Mesendoderm (in vitro differentiated cells): ENCODE data around the gene CNKSR2.
"Not testable (repeated sequence)": the region's sequence is repeated elsewhere in the genome, so short reads cannot be mapped to it uniquely, and the experiment has no call there.

Source experiments
- DNase-seq: peaks from one replicate; pipeline ENCODE4 v3.0.0; 2013
- H2AK5ac ChIP-seq: 2 replicates; pipeline ENCODE4 v1.6.1; 2013; ENCODE audit warnings: low read length, inconsistent platforms
- H2BK120ac ChIP-seq: 2 replicates; pipeline ENCODE4 v1.6.1; 2013; ENCODE audit warnings: low read depth, mild to moderate bottlenecking, low read length, moderate library complexity, mixed read lengths
- H2BK15ac ChIP-seq: replicated peaks from 2 replicates; pipeline ENCODE4 v1.6.1; 2013; ENCODE audit warnings: low read depth, mild to moderate bottlenecking, moderate library complexity
- H2BK5ac ChIP-seq: 2 replicates; pipeline ENCODE4 v1.6.1; 2013; ENCODE audit warnings: low read length, inconsistent platforms
- H3K18ac ChIP-seq: 2 replicates; pipeline ENCODE4 v1.6.1; 2013; ENCODE audit warnings: mild to moderate bottlenecking, low read length, mixed read lengths
- H3K23ac ChIP-seq: one replicate; pipeline ENCODE4 v1.6.1; 2013; ENCODE audit warnings: low read length
- H3K27ac ChIP-seq: 2 replicates; pipeline ENCODE4 v1.5.1; 2013; ENCODE audit warnings: low read depth, mild to moderate bottlenecking, inconsistent platforms, low read length, moderate library complexity
- H3K27me3 ChIP-seq: 2 replicates; pipeline ENCODE4 v1.6.1; 2013; ENCODE audit warnings: low read length, control low read depth, mild to moderate bottlenecking, inconsistent platforms; ENCODE audit not compliant: insufficient read depth, poor library complexity
- H3K36me3 ChIP-seq: 2 replicates; pipeline ENCODE4 v1.6.1; 2013; ENCODE audit warnings: low read length, inconsistent platforms; ENCODE audit not compliant: control insufficient read depth, insufficient read depth
- H3K4ac ChIP-seq: one replicate; pipeline ENCODE4 v1.6.1; 2013; ENCODE audit warnings: low read depth, mild to moderate bottlenecking, low read length, moderate library complexity
- H3K4me1 ChIP-seq: 2 replicates; pipeline ENCODE4 v1.6.1; 2013; ENCODE audit warnings: low read depth, low read length, inconsistent platforms; ENCODE audit not compliant: control insufficient read depth
- H3K4me2 ChIP-seq: 2 replicates; pipeline ENCODE4 v1.6.1; 2013; ENCODE audit warnings: low read length
- H3K4me3 ChIP-seq: 2 replicates; pipeline ENCODE4 v1.5.1; 2013; ENCODE audit warnings: mild to moderate bottlenecking, low read length
- H3K56ac ChIP-seq: one replicate; pipeline ENCODE4 v1.6.1; 2013; ENCODE audit warnings: low read length
- H3K79me1 ChIP-seq: 2 replicates; pipeline ENCODE4 v1.6.1; 2013; ENCODE audit warnings: low read length, inconsistent platforms
- H3K79me2 ChIP-seq: 2 replicates; pipeline ENCODE4 v1.6.1; 2013; ENCODE audit warnings: mild to moderate bottlenecking, low read length; ENCODE audit not compliant: control insufficient read depth, insufficient read depth
- H3K9ac ChIP-seq: 2 replicates; pipeline ENCODE4 v1.6.1; 2013; ENCODE audit warnings: low read length, inconsistent platforms
- H4K5ac ChIP-seq: one replicate; pipeline ENCODE4 v1.6.1; 2013; ENCODE audit warnings: low read length
- H4K8ac ChIP-seq: one replicate; pipeline ENCODE4 v1.6.1; 2013; ENCODE audit warnings: low read depth, mild to moderate bottlenecking, control low read depth, low read length, moderate library complexity
- WGBS: extraction: QIAGEN DNeasy Blood & Tissue Kit; methylation state at CpG from one replicate; pipeline ENCODE4 v1.1.7; 2013; ENCODE audit warnings: low lambda C conversion rate, missing lambda C conversion rate; ENCODE audit not compliant: insufficient coverage; ENCODE audit errors: extremely low coverage; 5-methylcytosine and 5-hydroxymethylcytosine counted together

Gene CNKSR2

DNA sequence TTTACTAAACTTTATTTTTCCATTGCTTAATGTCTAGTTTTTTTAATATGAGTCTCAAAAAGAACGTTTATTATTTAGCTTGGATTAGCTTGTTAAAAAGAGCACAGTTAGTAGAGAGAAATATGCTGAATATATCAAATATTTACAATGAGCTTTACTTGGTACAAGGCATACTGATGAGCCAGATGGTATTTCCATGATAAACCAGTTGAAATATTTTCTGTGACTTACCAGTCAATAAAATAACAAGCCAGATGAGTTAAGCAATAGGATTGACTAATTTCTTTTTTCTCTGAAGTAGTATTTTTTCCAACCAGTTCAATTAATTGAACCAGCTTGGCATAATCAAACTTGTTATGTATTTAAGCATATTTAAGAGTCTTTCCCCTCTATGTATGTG lies 149.8 kb downstream of the CNKSR2 start:
- no peak overlapping the region for H4K5ac ChIP-seq
- H4K8ac ChIP-seq = no peak overlapping the region
- no peak for DNase-seq

DNA sequence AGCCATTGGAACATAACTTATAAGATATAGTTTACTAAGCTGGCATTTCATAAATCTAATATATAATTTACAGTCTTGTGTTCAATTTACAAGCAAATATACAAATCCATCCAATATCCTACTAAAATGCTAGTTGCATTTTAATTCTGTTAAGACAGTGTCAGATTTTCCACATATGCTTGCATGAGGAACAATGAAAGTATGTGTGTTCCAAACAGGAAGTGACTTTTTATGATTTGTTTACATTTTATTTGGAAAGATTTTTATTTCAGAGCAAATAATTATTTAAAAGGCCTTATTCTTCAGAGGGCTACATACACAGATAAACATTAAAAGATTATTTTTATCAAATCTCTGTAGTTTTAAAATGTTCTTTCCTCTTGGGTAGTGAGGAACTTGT lies 153.9 kb downstream of the CNKSR2 start:
- Histone ChIP-seq H3K79me1 (no peaks in the 10 kb centered on the region), H2BK5ac (no peak overlapping the region), H3K4me1 (no peaks in the 10 kb centered on the region), H3K23ac (no peak overlapping the region), H3K27ac (no peak overlapping the region), H3K18ac (no peak overlapping the region), H3K4me3 (no peak overlapping the region), H3K36me3 (no peaks in the 10 kb centered on the region), H4K8ac (no peak overlapping the region), H3K4me2 (no peak overlapping the region), H3K79me2 (no peaks in the 10 kb centered on the region), H2BK15ac (no peak overlapping the region), H4K5ac (no peak overlapping the region), H3K4ac (no peak overlapping the region), H3K27me3 (no peaks in the 10 kb centered on the region), H2BK120ac (no peak overlapping the region), H3K9ac (no peak overlapping the region), H3K56ac (no peak overlapping the region), H2AK5ac (no peak overlapping the region)
- no peak for DNase-seq

More for the DNA sequence above, 149.8 kb downstream of the CNKSR2 start:
- H3K27ac ChIP-seq = no peak overlapping the region
- no peak overlapping the region for H2BK120ac ChIP-seq
- no peak overlapping the region for H3K4ac ChIP-seq
- no peak overlapping the region for H3K56ac ChIP-seq
- no peak overlapping the region for H2BK15ac ChIP-seq
- no peaks in the 10 kb centered on the region for H3K27me3 ChIP-seq
- H3K79me2 ChIP-seq = no peaks in the 10 kb centered on the region
- no peak overlapping the region for H3K4me2 ChIP-seq
- no CpG with 5 or more reads among the region's 1 CpG for WGBS
- no peak overlapping the region for H2BK5ac ChIP-seq
- H3K79me1 ChIP-seq = no peaks in the 10 kb centered on the region
- H3K4me1 ChIP-seq = no peaks in the 10 kb centered on the region
- no peak overlapping the region for H3K9ac ChIP-seq
- no peak overlapping the region for H2AK5ac ChIP-seq
- H3K4me3 ChIP-seq = no peak overlapping the region
- no peak overlapping the region for H3K23ac ChIP-seq
- no peaks in the 10 kb centered on the region for H3K36me3 ChIP-seq
- no peak overlapping the region for H3K18ac ChIP-seq

DNA sequence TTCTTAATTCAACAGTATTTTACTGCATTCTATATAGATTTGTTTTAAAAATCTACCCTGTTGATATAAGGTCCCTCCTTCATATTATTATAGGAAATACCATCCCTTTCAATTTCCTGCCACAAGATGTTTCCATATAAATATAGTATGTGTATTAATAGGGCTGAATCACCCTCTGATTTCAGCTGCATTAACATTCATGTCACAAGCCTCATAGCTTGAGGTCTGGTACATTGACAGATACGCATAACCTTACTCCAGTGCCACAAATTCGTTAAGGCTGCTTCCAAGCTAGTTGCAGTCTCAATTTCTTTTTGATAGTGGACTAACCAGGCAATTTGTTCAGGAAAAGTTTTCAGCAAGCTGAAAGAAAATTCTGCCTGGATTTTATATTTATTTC lies 155.6 kb downstream of the CNKSR2 start:
- no peak overlapping the region for H2BK15ac ChIP-seq
- WGBS = no CpG with 5 or more reads among the region's 2 CpGs
- no peak overlapping the region for H4K8ac ChIP-seq
- H3K27ac ChIP-seq = no peak overlapping the region
- no peaks in the 10 kb centered on the region for H3K4me1 ChIP-seq
- no peaks in the 10 kb centered on the region for H3K36me3 ChIP-seq
- no peak overlapping the region for H3K18ac ChIP-seq
- H3K23ac ChIP-seq = no peak overlapping the region
- H3K79me1 ChIP-seq = no peaks in the 10 kb centered on the region
- H3K56ac ChIP-seq = no peak overlapping the region
- H3K27me3 ChIP-seq = no peaks in the 10 kb centered on the region
- no peak overlapping the region for H2AK5ac ChIP-seq
- no peak overlapping the region for H3K4ac ChIP-seq
- H2BK120ac ChIP-seq = no peak overlapping the region
- DNase-seq = no peak
- H3K4me3 ChIP-seq = no peak overlapping the region
- H4K5ac ChIP-seq = no peak overlapping the region
- no peak overlapping the region for H3K4me2 ChIP-seq
- no peak overlapping the region for H2BK5ac ChIP-seq
- H3K79me2 ChIP-seq = no peaks in the 10 kb centered on the region
- no peak overlapping the region for H3K9ac ChIP-seq

DNA sequence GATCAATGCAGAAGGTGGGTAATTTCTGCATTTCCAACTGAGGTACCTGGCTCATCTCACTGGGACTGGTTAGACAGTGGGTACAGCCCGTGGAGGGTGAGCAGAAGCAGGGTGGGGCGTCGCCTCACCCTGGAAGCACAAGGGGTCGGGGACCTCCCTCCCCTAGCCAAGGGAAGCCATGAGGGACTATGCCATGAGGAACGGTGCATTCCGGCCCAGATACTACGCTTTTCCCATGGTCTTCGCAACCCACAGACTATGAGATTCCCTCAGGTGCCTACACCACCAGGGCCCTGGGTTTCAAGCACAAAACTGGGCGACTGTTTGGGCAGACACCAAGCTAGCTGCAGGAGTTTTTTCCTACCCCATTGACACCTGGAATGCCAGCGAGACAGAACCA lies 170.4 kb downstream of the CNKSR2 start:
- not testable (repeated sequence) for H2BK120ac ChIP-seq, H3K79me2 ChIP-seq, H2BK15ac ChIP-seq, H3K4me2 ChIP-seq, H4K8ac ChIP-seq, H3K27ac ChIP-seq, H3K23ac ChIP-seq, H3K56ac ChIP-seq, H3K4me3 ChIP-seq, H3K27me3 ChIP-seq, H3K36me3 ChIP-seq, H3K18ac ChIP-seq, H2AK5ac ChIP-seq, H3K79me1 ChIP-seq, H3K4ac ChIP-seq, H2BK5ac ChIP-seq, H4K5ac ChIP-seq, H3K9ac ChIP-seq, H3K4me1 ChIP-seq, DNase-seq
- no CpG with 5 or more reads among the region's 10 CpGs for WGBS

DNA sequence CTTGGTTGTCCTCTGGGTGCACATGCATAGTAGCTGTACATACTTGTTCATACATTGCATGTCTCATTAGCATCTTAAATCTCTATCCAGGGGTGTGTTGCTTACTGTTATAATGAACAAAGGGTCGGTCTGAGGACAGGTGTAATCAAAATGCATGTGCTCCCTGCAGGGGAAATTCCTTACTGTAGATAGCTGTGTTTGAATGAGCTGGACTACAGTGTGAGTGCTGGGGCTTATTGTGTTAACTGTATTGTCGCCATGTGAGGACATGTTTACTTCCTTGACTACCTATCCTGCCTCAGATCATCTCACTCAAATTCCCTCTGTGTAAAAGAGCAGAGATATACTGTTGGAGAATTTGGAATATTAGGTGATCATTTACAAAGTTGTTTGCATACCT lies 185.2 kb downstream of the CNKSR2 start:
- Histone ChIP-seq H4K8ac (no peak overlapping the region), H3K9ac (no peak overlapping the region), H3K79me2 (no peaks in the 10 kb centered on the region), H2BK15ac (no peak overlapping the region), H3K79me1 (no peaks in the 10 kb centered on the region), H3K4me1 (no peaks in the 10 kb centered on the region), H3K4me3 (no peak overlapping the region), H3K23ac (no peak overlapping the region), H3K4me2 (no peak overlapping the region), H3K27me3 (no peaks in the 10 kb centered on the region), H3K36me3 (no peaks in the 10 kb centered on the region), H3K4ac (no peak overlapping the region), H3K18ac (no peak overlapping the region), H3K56ac (no peak overlapping the region), H3K27ac (no peak overlapping the region), H2AK5ac (no peak overlapping the region), H4K5ac (no peak overlapping the region), H2BK120ac (no peak overlapping the region), H2BK5ac (no peak overlapping the region)
- DNase-seq = peak; percentile 56
- WGBS = no CpG with 5 or more reads among the region's 2 CpGs

DNA sequence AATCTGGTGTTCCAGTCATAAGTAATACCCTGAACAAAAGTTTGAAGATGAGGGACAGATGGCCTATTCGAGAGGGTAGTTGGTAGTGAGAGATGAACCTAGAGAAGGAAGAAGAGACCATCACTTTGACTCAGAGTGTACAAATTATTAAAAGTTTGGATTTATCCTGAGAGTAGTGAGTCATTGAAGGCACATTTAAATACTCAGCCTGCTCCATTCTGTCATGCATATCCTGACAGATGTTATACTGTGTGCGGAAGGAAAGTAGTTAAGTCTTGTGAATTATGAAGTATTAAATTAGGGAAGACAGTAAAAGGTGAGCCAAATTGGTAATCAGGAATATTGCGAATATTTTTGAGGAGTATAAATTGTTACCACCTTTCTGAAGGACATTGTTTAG lies 190.8 kb downstream of the CNKSR2 start:
- Histone ChIP-seq H2BK120ac (no peak overlapping the region), H3K4ac (no peak overlapping the region), H3K4me2 (no peak overlapping the region), H3K79me2 (no peaks in the 10 kb centered on the region), H3K56ac (no peak overlapping the region), H4K5ac (no peak overlapping the region), H3K36me3 (no peaks in the 10 kb centered on the region), H3K23ac (no peak overlapping the region), H2AK5ac (no peak overlapping the region), H3K79me1 (no peaks in the 10 kb centered on the region), H3K4me3 (no peak overlapping the region), H3K4me1 (no peaks in the 10 kb centered on the region), H3K27ac (no peak overlapping the region), H3K9ac (no peak overlapping the region), H3K18ac (no peak overlapping the region), H4K8ac (no peak overlapping the region), H3K27me3 (no peaks in the 10 kb centered on the region), H2BK15ac (no peak overlapping the region), H2BK5ac (no peak overlapping the region)
- no peak for DNase-seq
- 100% methylated on average over 1 of the region's 3 CpGs for WGBS
